Measurements from ENCODE around the gene TIMM10B. TPM values are rescaled to one million over a fixed set of nuclear protein-coding genes. Genes with fewer than 3 reads are reported as not detected.

The TIMM10B gene
- total and polyA plus RNA-seq, 2 of the 13 experiments (the other 11 are each of a cell fraction or from before 2014, with no cell fraction given), result 34.9 to 39.5 TPM

- ChIA-PET CTCF (ENCODE audit: low intra/inter-chr PET ratio, low total read pairs) (no interaction called here), POLR2A (no interaction called here)
- Histone ChIP-seq H2AFZ (ENCODE audit: low read length) (no peak overlapping the region), H3K9ac (ENCODE audit: insufficient read depth, low read depth, low read length) (no peak overlapping the region), H3K4me3 (replicated peaks in 1 of 3; ENCODE audit: insufficient read depth in 1 of 3, low read depth in 2 of 3, low read length in 3 of 3) (no peak overlapping the region), H3K79me2 (ENCODE audit: insufficient read depth, low read length) (no peaks in the 10 kb centered on the region), H3K4me1 (ENCODE audit: insufficient read depth, low read length) (no peaks in the 10 kb centered on the region), H3K36me3 (replicated peaks in 1 of 2; ENCODE audit: control insufficient read depth in 1 of 2, insufficient read depth in 2 of 2, low read length in 2 of 2) (peaks cover 2 to 4% of the 10 kb centered on the region in 2 experiments; a peak in 3 of 5 replicates), H3K27me3 (ENCODE audit: control insufficient read depth in 1 of 2, insufficient read depth in 2 of 2, low read length in 2 of 2) (no peaks in the 10 kb centered on the region), H3K4me2 (ENCODE audit: low read depth, low read length) (no peak overlapping the region), H3K9me3 (ENCODE audit: low read length) (no peaks in the 10 kb centered on the region), H4K20me1 (ENCODE audit: insufficient read depth, low read length) (no peaks in the 10 kb centered on the region), H3K27ac (ENCODE audit: extremely low read length, insufficient read depth, low read length) (no peak overlapping the region)
- WGBS (ENCODE audit: low lambda C conversion rate), result 6% methylated on average over 1 of the region's 1 CpG
- intact Hi-C loops (cut with micrococcal nuclease; ENCODE audit: unreplicated experiment), result no loop called here
- in situ Hi-C loops (cut with HindIII; ENCODE audit: extremely low pct_ligation_motif_present, low pct_unique_long_range_greater_than_20kb), result no loop called here
- TF ChIP-seq PRDM4 (CRISPR knock-in tag; IDR thresholded peaks at IDR 0.05; ENCODE audit: borderline replicate concordance), result no peak
- no peak for FAIRE-seq
- BruUV-seq (replicated peaks), result no TSS peak
- no peak for ATAC-seq
- no peak for DNase-seq (ENCODE audit: low spot score)
These were observed 42.0 kb downstream of the TIMM10B start for GRCh38 chr11:6523253-6523652.

DNA sequence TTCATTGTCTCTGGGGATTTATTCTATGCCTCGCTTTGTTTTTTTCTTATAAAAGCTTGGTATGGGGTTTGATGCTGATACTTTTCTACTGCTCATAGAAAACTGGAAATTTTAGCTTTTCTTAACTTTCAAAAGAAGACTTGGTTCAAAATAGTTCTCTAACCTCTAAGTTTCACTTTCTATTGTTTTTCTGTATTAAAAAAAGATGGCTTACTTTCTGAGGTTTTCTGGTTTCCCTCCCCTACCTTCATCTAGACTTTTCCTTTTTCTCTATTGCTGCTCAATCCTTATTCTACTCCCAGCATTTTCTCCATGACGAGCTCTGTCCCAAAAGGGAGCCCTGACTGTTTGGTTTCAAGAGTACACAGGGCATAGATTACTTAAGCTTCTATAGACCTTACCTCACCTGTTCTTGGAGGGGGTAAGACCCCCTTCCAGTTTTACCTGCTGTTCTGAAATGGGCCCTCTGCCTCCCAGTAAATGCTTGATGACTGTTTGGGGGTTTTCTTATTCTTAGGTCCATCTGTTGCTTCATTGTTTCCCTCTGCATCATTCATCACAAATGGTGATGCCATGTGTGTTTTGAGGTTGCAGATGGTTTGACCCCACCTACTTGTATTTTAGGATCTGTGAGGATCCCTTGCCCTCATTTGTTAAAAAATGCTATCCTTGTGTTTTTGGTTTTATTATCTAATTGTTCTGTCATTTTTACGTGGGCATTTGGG is 45.3 kb downstream of the TIMM10B start:
- FAIRE-seq, result no peak
- Histone ChIP-seq H4K20me1 (ENCODE audit: insufficient read depth, low read length) (peaks cover 4% of the 10 kb centered on the region; the same call in 1 of the 2 replicates), H3K27ac (ENCODE audit: extremely low read length, insufficient read depth, low read length) (no peak overlapping the region), H3K36me3 (replicated peaks in 1 of 2; ENCODE audit: control insufficient read depth in 1 of 2, insufficient read depth in 2 of 2, low read length in 2 of 2) (no peaks in the 10 kb centered on the region; a peak in 1 of 5 replicates), H3K9me3 (ENCODE audit: low read length) (no peaks in the 10 kb centered on the region), H2AFZ (ENCODE audit: low read length) (no peak overlapping the region), H3K4me1 (ENCODE audit: insufficient read depth, low read length) (no peaks in the 10 kb centered on the region), H3K4me3 (replicated peaks in 1 of 3; ENCODE audit: insufficient read depth in 1 of 3, low read depth in 2 of 3, low read length in 3 of 3) (no peak overlapping the region), H3K9ac (ENCODE audit: insufficient read depth, low read depth, low read length) (no peak overlapping the region), H3K27me3 (ENCODE audit: control insufficient read depth in 1 of 2, insufficient read depth in 2 of 2, low read length in 2 of 2) (no peaks in the 10 kb centered on the region), H3K79me2 (ENCODE audit: insufficient read depth, low read length) (no peaks in the 10 kb centered on the region), H3K4me2 (ENCODE audit: low read depth, low read length) (no peak overlapping the region)
- 88% methylated on average over 3 of the region's 3 CpGs for WGBS (ENCODE audit: low lambda C conversion rate)
- DNase-seq (ENCODE audit: low spot score), result no peak
- in situ Hi-C loops (cut with HindIII; ENCODE audit: extremely low pct_ligation_motif_present, low pct_unique_long_range_greater_than_20kb) (no loop called here), intact Hi-C loops (cut with micrococcal nuclease; ENCODE audit: unreplicated experiment) (no loop called here)
- no peak for ATAC-seq
- POLR2A ChIA-PET, result no interaction called here
- BruUV-seq (replicated peaks), result no TSS peak
- CTCF ChIA-PET (ENCODE audit: low intra/inter-chr PET ratio, low total read pairs), result no interaction called here
- TF ChIP-seq ZBTB4 (CRISPR knock-in tag; IDR thresholded peaks at IDR 0.05; ENCODE audit: borderline replicate concordance) (no peak), HNRNPH1 (optimal IDR thresholded peaks at IDR 0.05; ENCODE audit: low read depth, low read length) (no peak), EZH2 (conservative IDR thresholded peaks at IDR 0.05; ENCODE audit: low read depth, low read length) (no peak), ZNF629 (CRISPR knock-in tag; conservative IDR thresholded peaks at IDR 0.05) (no peak), PRDM10 (CRISPR knock-in tag; IDR thresholded peaks at IDR 0.05; ENCODE audit: low read depth) (no peak), SCMH1 (CRISPR knock-in tag; IDR thresholded peaks at IDR 0.05; ENCODE audit: borderline replicate concordance) (no peak)
